Lung (tissue), 12 donors: ENCODE data around the gene TSHR. TPM values are rescaled to one million over a fixed set of nuclear protein-coding genes. Genes with fewer than 3 reads are reported as not detected.

Experiments used
- ATAC-seq: fragments of 200-7000 bp; cut with Tn5 transposase; one replicate; pipeline ENCODE4 v1.9.1; 2020; ENCODE audit warnings: moderate number of reproducible peaks; ENCODE audit not compliant: insufficient read depth, low FRiP score
- DNase-seq, 3 donors: peaks; one replicate each; pipeline ENCODE4 v3.0.0-alpha.2; 2013 to 2017
- H3K27ac ChIP-seq, 2 donors: one replicate each; pipeline ENCODE4 v1.5.1; 2013; ENCODE audit warnings: mild to moderate bottlenecking in 2 of 2, moderate library complexity in 2 of 2, control low read depth in 1 of 2, inconsistent platforms in 1 of 2, low read depth in 1 of 2, low read length in 1 of 2
- H3K27me3 ChIP-seq, 3 donors: one replicate each; pipeline ENCODE4 v1.5.1; 2013; ENCODE audit warnings: low read length in 2 of 3; ENCODE audit not compliant: control insufficient read depth in 3 of 3, insufficient read depth in 3 of 3
- H3K36me3 ChIP-seq, 4 donors: one replicate each; pipeline ENCODE4 v1.5.1; 2013; ENCODE audit warnings: low read length in 4 of 4, mild to moderate bottlenecking in 1 of 4, moderate library complexity in 1 of 4; ENCODE audit not compliant: control insufficient read depth in 4 of 4, insufficient read depth in 4 of 4
- H3K4me1 ChIP-seq, 5 donors: one replicate each; pipeline ENCODE4 v1.5.1; 2013; ENCODE audit warnings: low read length in 5 of 5, mild to moderate bottlenecking in 2 of 5, moderate library complexity in 1 of 5; ENCODE audit not compliant: control insufficient read depth in 5 of 5, insufficient read depth in 5 of 5
- H3K4me3 ChIP-seq: one replicate; pipeline ENCODE4 v1.5.1; 2013; ENCODE audit warnings: mild to moderate bottlenecking, control low read depth, moderate library complexity
- H3K9ac ChIP-seq, 2 donors: one replicate each; pipeline ENCODE4 v1.5.1; 2013; ENCODE audit warnings: low read length in 2 of 2, control low read depth in 1 of 2; ENCODE audit not compliant: insufficient read depth in 1 of 2
- H3K9me3 ChIP-seq, 4 donors: one replicate each; pipeline ENCODE4 v1.5.1; 2013; ENCODE audit warnings: low read length in 3 of 4, mild to moderate bottlenecking in 1 of 4, moderate library complexity in 1 of 4; ENCODE audit not compliant: control insufficient read depth in 4 of 4, insufficient read depth in 3 of 4
- CTCF ChIP-seq: IDR thresholded peaks from 2 replicates; pipeline ENCODE4 v1.5.1; 2012; ENCODE audit warnings: mild to moderate bottlenecking; ENCODE audit errors: control extremely low read depth, extremely low read depth
- WGBS, 2 donors: extraction: QIAGEN DNeasy Blood & Tissue Kit; methylation state at CpG; one replicate each; pipeline ENCODE4 v1.1.7; 2013; 5-methylcytosine and 5-hydroxymethylcytosine counted together
- polyA plus RNA-seq, 2 donors: library from polyadenylated mRNA; stranded (reverse); fragments of 200-250 nt; gene quantifications; one replicate each; pipeline ENCODE4 v1.2.1, GENCODE V29; 2013
- total RNA-seq, 2 donors: library from RNA; depleted of rRNA in 1 of 2; stranded (reverse); fragments of >200 nt in 1 of 2; gene quantifications; one replicate each; pipeline ENCODE4 v1.2.1, GENCODE V29; 2014 to 2021
- donor health status: control.
- donor health status: control.
- donor health status: Bipolar disorder and iron deficiency.
- donor health status: healthy.
- donor health status: DM: yes; HTN: yes; CAD: no.

Gene TSHR
- total and polyA plus RNA-seq, 4 donors: 0.04 to 0.31 (median 0.07) TPM; not detected in 1

DNA sequence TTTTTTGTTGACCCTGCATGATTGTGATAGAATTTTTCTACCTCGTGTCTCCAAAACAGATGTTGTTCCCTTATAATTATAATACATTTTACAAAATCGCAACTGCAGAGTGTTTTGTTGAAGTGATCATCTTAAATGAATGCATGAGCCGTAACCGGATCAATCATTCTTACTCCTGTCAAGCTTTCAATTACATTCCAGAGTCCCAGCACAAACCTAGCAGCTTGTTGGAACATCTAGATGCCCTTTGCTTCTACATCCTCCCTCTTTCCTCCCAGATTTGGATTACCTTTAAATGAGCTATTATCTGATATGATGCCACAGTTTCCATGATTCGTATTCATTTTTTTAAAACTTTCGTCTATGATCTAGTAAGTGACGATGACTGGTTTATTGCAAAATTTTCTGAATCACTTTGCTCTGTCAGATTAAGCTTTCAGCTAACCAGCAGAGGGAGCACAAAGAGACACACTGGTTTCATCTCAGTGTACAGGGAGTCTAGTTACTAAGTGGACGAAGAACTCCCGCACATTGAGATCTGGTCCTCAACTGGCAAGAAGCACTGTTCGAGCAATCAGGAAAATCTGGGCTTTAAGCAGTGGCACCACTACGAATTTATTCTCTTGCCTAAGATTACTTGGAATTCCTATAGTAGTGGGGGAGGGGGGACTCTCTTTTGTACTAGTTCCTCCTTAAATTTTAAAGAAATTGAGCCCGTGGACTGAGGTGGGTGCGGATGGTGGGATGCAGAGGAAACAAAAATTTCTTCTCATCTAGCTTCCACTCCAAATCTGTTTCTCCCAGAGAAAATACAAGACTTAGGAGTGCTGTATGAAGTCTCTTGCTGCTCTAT is 40.9 kb downstream of the TSHR start:
- Histone ChIP-seq H3K4me3 (no peak overlapping the region), H3K9me3 (no peaks in the 10 kb centered on the region), H3K9ac (no peak overlapping the region), H3K36me3 (no peaks in the 10 kb centered on the region), H3K27ac (no peak overlapping the region), H3K4me1 (no peaks in the 10 kb centered on the region), H3K27me3 (peaks cover 0 to 8% (median 4%) of the 10 kb centered on the region in 3 donors)
- DNase-seq (peak; percentile 26 to 81 (median 60)), ATAC-seq (peak; percentile 80)
- peak; percentile 3 for TF ChIP-seq CTCF
- WGBS, 2 donors: 44 to 46% methylated on average over 13 of the region's 13 CpGs

GRCh38 chr14:81001447-81001846 is 46.0 kb downstream of the TSHR start:
- H3K9ac ChIP-seq: no peak overlapping the region
- DNase-seq (no peak), ATAC-seq (no peak)
- H3K27ac ChIP-seq: no peak overlapping the region
- peaks cover 0 to 10% (median 0%) of the 10 kb centered on the region in 5 donors for H3K4me1 ChIP-seq
- H3K4me3 ChIP-seq: no peak overlapping the region
- WGBS, 2 donors: 66% methylated on average over 6 of the region's 6 CpGs
- H3K27me3 ChIP-seq: peaks cover 0 to 8% (median 4%) of the 10 kb centered on the region in 3 donors
- no peak for TF ChIP-seq CTCF
- H3K36me3 ChIP-seq: no peaks in the 10 kb centered on the region
- H3K9me3 ChIP-seq: no peaks in the 10 kb centered on the region

DNA sequence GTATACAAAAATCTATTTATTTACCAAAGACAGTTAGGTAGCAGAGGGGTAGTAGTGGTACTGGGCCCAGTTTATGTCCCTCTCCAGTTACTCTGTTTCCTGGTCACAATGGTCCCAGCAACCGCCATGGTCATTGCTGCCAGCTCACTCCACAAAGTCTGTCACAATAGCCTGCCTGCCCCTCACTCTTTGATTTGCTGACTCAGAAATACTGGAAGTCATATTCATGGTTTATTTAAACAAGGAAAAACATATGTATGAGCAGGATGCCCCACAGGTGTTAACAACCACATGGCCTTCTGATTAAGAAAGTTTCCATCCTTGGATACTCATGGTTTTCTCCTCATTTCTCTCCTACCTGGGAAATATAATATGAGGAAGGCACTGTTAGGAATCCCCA is 49.2 kb downstream of the TSHR start:
- no peaks in the 10 kb centered on the region for H3K9me3 ChIP-seq
- H3K27me3 ChIP-seq: no peaks in the 10 kb centered on the region
- 89 to 93% methylated on average over 1 of the region's 1 CpG for WGBS, 2 donors
- H3K9ac ChIP-seq: no peak overlapping the region
- TF ChIP-seq CTCF: no peak
- H3K4me3 ChIP-seq: no peak overlapping the region
- no peak for DNase-seq
- peaks cover 0 to 10% (median 0%) of the 10 kb centered on the region in 5 donors for H3K4me1 ChIP-seq
- no peaks in the 10 kb centered on the region for H3K36me3 ChIP-seq
- no peak overlapping the region for H3K27ac ChIP-seq
- ATAC-seq: no peak
